ENCODE results near the gene TP73.

The TP73 gene

DNA sequence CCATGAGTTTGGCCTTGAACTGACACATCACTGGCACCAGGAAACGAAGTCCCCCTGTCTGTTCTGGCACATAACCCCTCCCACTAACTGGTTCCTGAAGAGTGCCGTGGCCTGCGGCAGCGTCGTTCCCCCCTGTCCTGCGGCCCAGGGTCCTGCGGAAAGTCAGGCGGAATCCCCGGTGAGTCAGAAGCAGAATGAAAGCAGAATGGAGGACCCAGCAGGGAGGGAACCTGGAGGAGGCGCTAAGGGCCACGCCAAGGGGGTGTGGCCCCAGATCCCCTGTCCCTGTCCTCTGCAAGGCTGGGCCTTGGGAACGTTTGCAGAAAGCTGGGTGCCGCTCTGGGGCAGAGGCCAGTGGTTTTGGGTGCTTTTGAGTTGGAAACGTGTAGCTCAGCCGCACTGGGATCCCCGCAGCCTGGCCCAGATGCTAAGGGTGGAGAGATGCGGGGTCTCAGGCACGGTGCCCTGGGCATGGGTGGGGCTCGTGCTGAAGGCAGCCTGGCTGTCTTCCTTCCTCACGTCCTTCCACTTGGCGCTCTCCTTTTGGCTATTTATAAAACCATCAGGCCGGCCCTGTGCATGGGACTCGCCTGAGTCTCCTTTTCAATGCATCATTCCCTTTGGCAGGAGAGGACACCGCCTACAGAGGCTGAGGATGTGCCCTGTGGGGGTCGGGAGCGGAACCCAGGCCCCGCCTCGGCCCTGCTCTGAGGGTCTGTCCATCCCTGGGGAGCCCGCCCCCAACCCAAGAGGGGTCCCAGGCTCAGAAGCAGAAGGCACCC is 36.2 kb downstream of the TP73 start:
- TF ChIP-seq CTCF (IDR thresholded peaks at IDR 0.05; ENCODE audit: low read depth, low read length, poor library complexity, severe bottlenecking) (no peak), EZH2phosphoT487 (IDR thresholded peaks at IDR 0.05; ENCODE audit: borderline replicate concordance, low read length) (no peak)
- Histone ChIP-seq H3K27me3 (ENCODE audit: control insufficient read depth, low read length) (no peaks in the 10 kb centered on the region), H3K36me3 (ENCODE audit: control insufficient read depth, low read length) (no peaks in the 10 kb centered on the region)

GRCh38 chr1:3689138-3689750 is 36.9 kb downstream of the TP73 start:
- Histone ChIP-seq H3K79me2 (ENCODE audit: control insufficient read depth, low read length) (no peaks in the 10 kb centered on the region), H3K4me2 (ENCODE audit: low read length) (no peak overlapping the region)

More for the DNA sequence above, 36.2 kb downstream of the TP73 start:
- Histone ChIP-seq H3K4me1 (ENCODE audit: control insufficient read depth, low read length) (no peaks in the 10 kb centered on the region), H3K4me2 (ENCODE audit: low read length) (no peak overlapping the region), H3K4me3 (ENCODE audit: low read length) (no peak overlapping the region), H3K9me2 (replicated peaks; ENCODE audit: control insufficient read depth, low read length) (no peaks in the 10 kb centered on the region), H3K79me2 (ENCODE audit: control insufficient read depth, low read length) (no peaks in the 10 kb centered on the region), H3K27ac (ENCODE audit: low read depth, low read length) (no peak overlapping the region), H3K9me3 (ENCODE audit: control insufficient read depth, insufficient read depth, low read length) (no peaks in the 10 kb centered on the region), H4K20me1 (ENCODE audit: control insufficient read depth, insufficient read depth, low read depth, low read length) (no peaks in the 10 kb centered on the region), H3F3A (ENCODE audit: control insufficient read depth, insufficient read depth) (no peaks in the 10 kb centered on the region)

DNA sequence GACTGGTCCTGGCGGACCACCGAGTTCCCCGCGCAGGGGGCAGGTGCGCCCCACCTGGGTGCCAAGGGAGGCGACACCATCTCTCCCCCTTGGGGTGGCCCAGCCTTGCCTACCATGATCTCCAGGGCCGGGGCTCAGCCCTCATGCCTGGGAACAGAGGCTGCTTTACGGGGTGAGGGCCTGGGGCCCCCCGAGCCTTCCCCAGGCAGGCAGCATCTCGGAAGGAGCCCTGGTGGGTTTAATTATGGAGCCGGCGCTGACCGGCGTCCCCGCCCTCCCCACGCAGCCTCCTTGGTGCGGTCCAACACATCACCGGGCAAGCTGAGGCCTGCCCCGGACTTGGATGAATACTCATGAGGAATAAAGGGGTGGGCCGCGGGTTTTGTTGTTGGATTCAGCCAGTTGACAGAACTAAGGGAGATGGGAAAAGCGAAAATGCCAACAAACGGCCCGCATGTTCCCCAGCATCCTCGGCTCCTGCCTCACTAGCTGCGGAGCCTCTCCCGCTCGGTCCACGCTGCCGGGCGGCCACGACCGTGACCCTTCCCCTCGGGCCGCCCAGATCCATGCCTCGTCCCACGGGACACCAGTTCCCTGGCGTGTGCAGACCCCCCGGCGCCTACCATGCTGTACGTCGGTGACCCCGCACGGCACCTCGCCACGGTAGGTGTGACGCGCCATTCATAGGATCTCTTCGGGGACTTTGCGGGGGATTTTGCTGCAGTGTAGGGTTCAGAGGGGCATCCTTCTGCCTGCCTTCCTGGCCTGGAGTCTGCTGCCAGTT is 38.2 kb downstream of the TP73 start:
- no peaks in the 10 kb centered on the region for H3K79me2 ChIP-seq (ENCODE audit: control insufficient read depth, low read length)
- H3K9me3 ChIP-seq (ENCODE audit: control insufficient read depth, insufficient read depth, low read length): no peaks in the 10 kb centered on the region
- H3K27ac ChIP-seq (ENCODE audit: low read depth, low read length): no peak overlapping the region
- H3K4me1 ChIP-seq (ENCODE audit: control insufficient read depth, low read length): no peaks in the 10 kb centered on the region
- H3K27me3 ChIP-seq (ENCODE audit: control insufficient read depth, low read length): no peaks in the 10 kb centered on the region
- no peaks in the 10 kb centered on the region for H4K20me1 ChIP-seq (ENCODE audit: control insufficient read depth, insufficient read depth, low read depth, low read length)
- TF ChIP-seq EZH2phosphoT487 (IDR thresholded peaks at IDR 0.05; ENCODE audit: borderline replicate concordance, low read length) (no peak), CTCF (IDR thresholded peaks at IDR 0.05; ENCODE audit: low read depth, low read length, poor library complexity, severe bottlenecking) (no peak)
- H3F3A ChIP-seq (ENCODE audit: control insufficient read depth, insufficient read depth): no peaks in the 10 kb centered on the region
- H3K4me3 ChIP-seq (ENCODE audit: low read length): no peak overlapping the region
- H3K4me2 ChIP-seq (ENCODE audit: low read length): no peak overlapping the region
- no peaks in the 10 kb centered on the region for H3K9me2 ChIP-seq (replicated peaks; ENCODE audit: control insufficient read depth, low read length)
- H3K36me3 ChIP-seq (ENCODE audit: control insufficient read depth, low read length): no peaks in the 10 kb centered on the region

More at GRCh38 chr1:3689138-3689750, 36.9 kb downstream of the TP73 start:
- Histone ChIP-seq H3K4me3 (ENCODE audit: low read length) (no peak overlapping the region), H3K4me1 (ENCODE audit: control insufficient read depth, low read length) (no peaks in the 10 kb centered on the region), H3K36me3 (ENCODE audit: control insufficient read depth, low read length) (no peaks in the 10 kb centered on the region), H3K27ac (ENCODE audit: low read depth, low read length) (no peak overlapping the region), H3K9me3 (ENCODE audit: control insufficient read depth, insufficient read depth, low read length) (no peaks in the 10 kb centered on the region), H3K27me3 (ENCODE audit: control insufficient read depth, low read length) (no peaks in the 10 kb centered on the region), H4K20me1 (ENCODE audit: control insufficient read depth, insufficient read depth, low read depth, low read length) (no peaks in the 10 kb centered on the region), H3K9me2 (replicated peaks; ENCODE audit: control insufficient read depth, low read length) (no peaks in the 10 kb centered on the region), H3F3A (ENCODE audit: control insufficient read depth, insufficient read depth) (no peaks in the 10 kb centered on the region)
- TF ChIP-seq CTCF (IDR thresholded peaks at IDR 0.05; ENCODE audit: low read depth, low read length, poor library complexity, severe bottlenecking) (no peak), EZH2phosphoT487 (IDR thresholded peaks at IDR 0.05; ENCODE audit: borderline replicate concordance, low read length) (no peak)

Measured in DOHH2 (cell line).